Measurements from ENCODE around the gene MPPED1.

The MPPED1 gene

DNA sequence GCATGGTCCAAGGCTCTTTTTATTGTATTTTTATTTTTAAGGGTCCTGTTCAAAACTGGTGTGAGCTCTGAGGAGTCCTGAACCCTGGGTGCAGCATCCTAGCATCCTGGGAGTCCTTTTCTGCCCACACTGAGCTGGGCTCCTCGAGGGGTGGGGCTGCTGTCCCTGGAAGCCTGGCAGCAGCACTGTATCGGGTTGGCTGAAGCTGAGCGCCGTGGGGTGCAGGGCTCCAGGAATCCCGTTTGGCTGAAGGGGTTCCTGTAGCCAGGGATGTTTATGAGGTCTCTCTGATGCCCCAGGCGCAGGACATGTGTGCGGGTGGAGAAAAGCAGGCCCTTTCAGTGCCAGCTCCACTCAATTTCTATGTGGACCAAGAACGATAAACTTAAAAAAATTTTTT lies 95.4 kb downstream of the MPPED1 start:
- Histone ChIP-seq H3K27me3 (replicated peaks) (no peaks in the 10 kb centered on the region), H3K36me3 (replicated peaks) (no peaks in the 10 kb centered on the region), H3K4me3 (ENCODE audit: low read depth, low read length) (no peak overlapping the region), H3K27ac (no peak overlapping the region)
- TF ChIP-seq, protein P1, sequence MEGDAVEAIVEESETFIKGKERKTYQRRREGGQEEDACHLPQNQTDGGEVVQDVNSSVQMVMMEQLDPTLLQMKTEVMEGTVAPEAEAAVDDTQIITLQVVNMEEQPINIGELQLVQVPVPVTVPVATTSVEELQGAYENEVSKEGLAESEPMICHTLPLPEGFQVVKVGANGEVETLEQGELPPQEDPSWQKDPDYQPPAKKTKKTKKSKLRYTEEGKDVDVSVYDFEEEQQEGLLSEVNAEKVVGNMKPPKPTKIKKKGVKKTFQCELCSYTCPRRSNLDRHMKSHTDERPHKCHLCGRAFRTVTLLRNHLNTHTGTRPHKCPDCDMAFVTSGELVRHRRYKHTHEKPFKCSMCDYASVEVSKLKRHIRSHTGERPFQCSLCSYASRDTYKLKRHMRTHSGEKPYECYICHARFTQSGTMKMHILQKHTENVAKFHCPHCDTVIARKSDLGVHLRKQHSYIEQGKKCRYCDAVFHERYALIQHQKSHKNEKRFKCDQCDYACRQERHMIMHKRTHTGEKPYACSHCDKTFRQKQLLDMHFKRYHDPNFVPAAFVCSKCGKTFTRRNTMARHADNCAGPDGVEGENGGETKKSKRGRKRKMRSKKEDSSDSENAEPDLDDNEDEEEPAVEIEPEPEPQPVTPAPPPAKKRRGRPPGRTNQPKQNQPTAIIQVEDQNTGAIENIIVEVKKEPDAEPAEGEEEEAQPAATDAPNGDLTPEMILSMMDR (IDR thresholded peaks at IDR 0.05; ENCODE audit: low read depth, low read length, missing control alignments), result no peak
- in situ Hi-C loops (cut with HindIII; ENCODE audit: low pct_ligation_motif_present, low sequenced_read_pairs), result no loop called here
- DNase-seq, result no peak

DNA sequence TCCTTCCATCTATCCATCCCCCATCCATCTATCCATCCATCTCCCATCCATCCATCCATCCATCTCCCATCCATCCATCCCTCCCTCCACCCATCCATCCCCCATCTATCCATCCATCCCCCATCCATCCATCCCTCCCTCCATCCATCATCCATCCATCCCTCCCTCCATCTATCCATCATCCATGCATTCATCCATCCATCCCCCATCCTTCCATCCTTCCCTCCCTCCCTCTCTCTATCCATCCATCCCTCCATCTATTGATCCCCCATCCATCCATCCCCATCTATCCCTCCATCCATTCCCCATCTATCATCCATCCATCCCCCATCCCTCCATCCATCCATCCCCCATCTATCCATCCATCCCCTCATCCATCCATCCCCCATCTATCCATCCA lies 96.7 kb downstream of the MPPED1 start:
- no peaks in the 10 kb centered on the region for H3K27me3 ChIP-seq (replicated peaks)
- H3K27ac ChIP-seq, result no peak overlapping the region
- TF ChIP-seq, protein P1 (IDR thresholded peaks at IDR 0.05; ENCODE audit: low read depth, low read length, missing control alignments), result no peak
- in situ Hi-C loops (cut with HindIII; ENCODE audit: low pct_ligation_motif_present, low sequenced_read_pairs), result no loop called here
- H3K36me3 ChIP-seq (replicated peaks), result no peaks in the 10 kb centered on the region
- no peak for DNase-seq
- H3K4me3 ChIP-seq (ENCODE audit: low read depth, low read length), result no peak overlapping the region

- TF ChIP-seq, protein P1 (IDR thresholded peaks at IDR 0.05; ENCODE audit: low read depth, low read length, missing control alignments), result no peak
- no peaks in the 10 kb centered on the region for H3K27me3 ChIP-seq (replicated peaks)
- H3K27ac ChIP-seq, result no peak overlapping the region
- H3K4me3 ChIP-seq (ENCODE audit: low read depth, low read length), result no peak overlapping the region
- in situ Hi-C loops (cut with HindIII; ENCODE audit: low pct_ligation_motif_present, low sequenced_read_pairs), result no loop called here
- DNase-seq, result no peak
- no peaks in the 10 kb centered on the region for H3K36me3 ChIP-seq (replicated peaks)
Observed at GRCh38 chr22:43509337-43509736, 97.5 kb downstream of the MPPED1 start.

DNA sequence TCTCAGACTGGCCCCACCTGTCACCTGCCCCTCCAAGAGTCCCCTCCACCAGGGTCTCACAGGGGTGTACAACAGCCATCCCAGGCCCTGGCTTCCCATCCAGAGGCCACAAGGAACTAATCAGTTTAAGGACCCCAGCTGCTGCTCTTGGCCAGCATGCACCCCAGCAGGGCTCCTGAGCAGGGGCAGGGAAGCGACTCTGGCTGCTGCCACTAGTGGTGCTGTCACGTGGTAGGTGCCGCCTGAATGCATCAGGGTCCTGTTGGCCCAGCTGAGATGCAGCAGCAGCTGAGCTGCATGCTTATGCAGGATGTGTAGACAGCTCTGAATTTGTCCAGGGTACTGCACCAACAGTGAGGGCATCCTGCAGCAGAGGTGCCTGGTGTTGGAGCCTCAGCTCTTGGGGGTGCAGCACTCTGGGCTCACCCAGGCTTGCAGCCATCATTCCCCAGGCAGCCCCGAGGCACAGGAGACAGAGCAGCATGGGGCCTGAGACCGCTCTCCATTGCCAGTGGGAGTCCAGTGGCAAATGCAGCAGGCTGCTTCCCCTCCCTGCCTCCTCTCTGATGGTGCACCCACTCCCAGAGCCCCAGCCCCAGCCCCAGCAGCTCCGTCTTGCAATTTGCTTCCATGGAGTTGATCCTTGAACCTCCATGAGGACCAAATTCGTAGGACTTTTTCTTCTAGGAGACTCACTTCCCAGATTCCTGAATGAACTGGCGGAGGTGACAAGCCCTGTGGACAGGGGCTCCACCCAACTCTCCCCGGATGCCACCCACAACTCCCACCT lies 98.7 kb downstream of the MPPED1 start:
- Histone ChIP-seq H3K27me3 (replicated peaks) (no peaks in the 10 kb centered on the region), H3K36me3 (replicated peaks) (no peaks in the 10 kb centered on the region), H3K4me3 (ENCODE audit: low read depth, low read length) (no peak overlapping the region), H3K27ac (no peak overlapping the region)
- in situ Hi-C loops (cut with HindIII; ENCODE audit: low pct_ligation_motif_present, low sequenced_read_pairs), result no loop called here
- no peak for DNase-seq
- TF ChIP-seq, protein P1 (IDR thresholded peaks at IDR 0.05; ENCODE audit: low read depth, low read length, missing control alignments), result no peak

GRCh38 chr22:43511276-43511910 lies 99.6 kb downstream of the MPPED1 start:
- no peaks in the 10 kb centered on the region for H3K27me3 ChIP-seq (replicated peaks)
- in situ Hi-C loops (cut with HindIII; ENCODE audit: low pct_ligation_motif_present, low sequenced_read_pairs), result no loop called here
- DNase-seq, result no peak
- no peak overlapping the region for H3K4me3 ChIP-seq (ENCODE audit: low read depth, low read length)
- no peak overlapping the region for H3K27ac ChIP-seq
- TF ChIP-seq, protein P1 (IDR thresholded peaks at IDR 0.05; ENCODE audit: low read depth, low read length, missing control alignments), result no peak
- H3K36me3 ChIP-seq (replicated peaks), result no peaks in the 10 kb centered on the region

Measured in brain microvascular endothelial cell (primary cell).